ENCODE measurements around the gene LNX1. TPM values are rescaled to one million over a fixed set of nuclear protein-coding genes. Genes with fewer than 3 reads are reported as not detected.

The LNX1 gene
- total RNA-seq, 4 donors from 2014 or later = 18.4 to 55.3 (median 31.9) TPM

DNA sequence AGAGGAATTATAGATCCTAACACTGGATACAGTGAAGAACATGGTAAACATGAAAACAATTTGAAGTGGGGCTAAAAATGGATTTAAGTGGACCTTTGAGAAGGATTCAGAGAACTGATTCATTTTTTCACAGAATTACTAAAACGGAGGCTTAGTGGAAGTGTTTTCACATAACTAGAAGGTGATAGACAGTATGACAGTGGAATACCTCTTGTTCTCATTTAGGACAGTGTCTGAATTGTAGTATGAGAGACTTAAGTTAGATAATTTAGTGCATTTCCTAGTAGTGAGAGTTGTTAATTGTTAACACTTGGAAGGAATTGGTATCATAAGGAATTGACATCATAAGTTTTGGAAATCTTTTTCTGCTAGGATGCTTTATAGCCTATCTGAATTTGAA lies 149.7 kb downstream of the LNX1 start:
- no peak for TF ChIP-seq POLR2A (IDR thresholded peaks at IDR 0.05)
- TF ChIP-seq, protein P1, sequence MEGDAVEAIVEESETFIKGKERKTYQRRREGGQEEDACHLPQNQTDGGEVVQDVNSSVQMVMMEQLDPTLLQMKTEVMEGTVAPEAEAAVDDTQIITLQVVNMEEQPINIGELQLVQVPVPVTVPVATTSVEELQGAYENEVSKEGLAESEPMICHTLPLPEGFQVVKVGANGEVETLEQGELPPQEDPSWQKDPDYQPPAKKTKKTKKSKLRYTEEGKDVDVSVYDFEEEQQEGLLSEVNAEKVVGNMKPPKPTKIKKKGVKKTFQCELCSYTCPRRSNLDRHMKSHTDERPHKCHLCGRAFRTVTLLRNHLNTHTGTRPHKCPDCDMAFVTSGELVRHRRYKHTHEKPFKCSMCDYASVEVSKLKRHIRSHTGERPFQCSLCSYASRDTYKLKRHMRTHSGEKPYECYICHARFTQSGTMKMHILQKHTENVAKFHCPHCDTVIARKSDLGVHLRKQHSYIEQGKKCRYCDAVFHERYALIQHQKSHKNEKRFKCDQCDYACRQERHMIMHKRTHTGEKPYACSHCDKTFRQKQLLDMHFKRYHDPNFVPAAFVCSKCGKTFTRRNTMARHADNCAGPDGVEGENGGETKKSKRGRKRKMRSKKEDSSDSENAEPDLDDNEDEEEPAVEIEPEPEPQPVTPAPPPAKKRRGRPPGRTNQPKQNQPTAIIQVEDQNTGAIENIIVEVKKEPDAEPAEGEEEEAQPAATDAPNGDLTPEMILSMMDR (IDR thresholded peaks at IDR 0.05) = no peak
- H3K27me3 ChIP-seq = no peaks in the 10 kb centered on the region
- no peak for DNase-seq
- peaks cover 0 to 53% (median 0%) of the 10 kb centered on the region in 3 donors for H3K36me3 ChIP-seq
- no peaks in the 10 kb centered on the region for H3K4me1 ChIP-seq
- no peak overlapping the region for H3K27ac ChIP-seq
- no peaks in the 10 kb centered on the region for H3K9me3 ChIP-seq
- H3K4me3 ChIP-seq = no peak overlapping the region

DNA sequence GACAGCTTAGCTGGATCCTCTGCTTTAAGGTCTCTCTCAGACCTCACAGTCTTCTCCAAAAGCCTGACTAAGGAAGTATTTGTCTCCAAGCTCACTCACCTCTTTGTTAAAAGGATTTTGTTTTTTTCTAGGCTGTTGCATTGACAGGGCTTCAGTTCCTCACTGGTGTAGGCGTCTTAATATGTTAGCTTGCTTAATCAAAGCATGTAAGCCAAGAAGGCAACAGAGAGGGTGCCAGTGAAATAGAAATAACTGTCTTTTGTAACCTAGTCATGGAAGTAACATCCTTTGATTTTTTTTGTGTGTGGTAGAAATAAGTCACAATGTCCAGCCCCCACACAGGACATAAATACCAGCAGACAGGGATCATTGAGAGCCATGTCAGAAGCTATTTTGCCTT lies 155.0 kb downstream of the LNX1 start:
- Histone ChIP-seq H3K36me3 (peaks cover 0 to 27% (median 0%) of the 10 kb centered on the region in 3 donors), H3K27me3 (no peaks in the 10 kb centered on the region), H3K27ac (no peak overlapping the region), H3K4me3 (no peak overlapping the region), H3K9me3 (no peaks in the 10 kb centered on the region), H3K4me1 (no peaks in the 10 kb centered on the region)
- TF ChIP-seq, protein P1 (IDR thresholded peaks at IDR 0.05) = no peak
- no peak for TF ChIP-seq POLR2A (IDR thresholded peaks at IDR 0.05)
- DNase-seq = no peak

DNA sequence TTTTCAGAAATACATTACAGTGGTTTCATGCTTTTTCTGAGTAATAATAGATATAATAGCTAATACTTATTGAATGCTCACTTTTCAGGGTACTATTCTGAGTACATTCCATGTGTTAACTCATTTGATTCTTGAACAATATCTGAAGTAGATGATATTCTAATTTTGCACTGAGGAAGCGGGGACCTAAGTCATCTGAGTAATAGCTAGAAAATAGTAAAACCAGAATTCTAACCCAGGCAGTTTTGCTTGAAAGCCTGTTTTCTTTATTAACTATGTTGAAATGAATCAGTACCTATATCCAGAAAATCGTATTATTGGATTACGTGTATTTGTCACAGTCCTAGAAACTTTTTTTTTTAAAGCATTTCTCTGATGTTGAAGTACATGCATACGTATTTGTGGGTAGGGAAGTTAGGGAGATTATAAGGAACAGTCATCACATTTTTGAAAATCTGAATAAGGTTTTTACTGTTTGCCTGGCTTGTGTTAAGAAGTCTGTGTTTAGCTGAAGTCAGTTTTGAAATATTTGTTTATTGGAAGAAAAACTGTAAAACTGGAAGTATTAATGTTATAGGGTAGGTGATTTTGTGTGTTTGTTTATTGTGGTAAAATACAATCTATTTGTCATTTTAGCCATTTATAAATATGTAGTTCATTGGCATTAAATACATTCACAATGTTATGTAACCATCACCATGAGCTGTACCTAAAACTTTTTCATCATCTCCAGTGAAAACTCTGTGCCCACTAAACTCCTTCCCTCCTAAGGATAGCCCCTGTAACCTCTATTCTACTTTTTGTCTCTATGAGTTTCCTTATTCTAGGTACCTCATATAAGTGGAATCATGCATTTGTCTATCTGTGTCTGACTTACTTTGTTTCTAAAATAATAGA lies 158.5 kb downstream of the LNX1 start:
- no peaks in the 10 kb centered on the region for H3K9me3 ChIP-seq
- DNase-seq = no peak
- peaks cover 0 to 47% (median 0%) of the 10 kb centered on the region in 3 donors for H3K36me3 ChIP-seq
- H3K27ac ChIP-seq = no peak overlapping the region
- H3K4me1 ChIP-seq = no peaks in the 10 kb centered on the region
- H3K27me3 ChIP-seq = no peaks in the 10 kb centered on the region
- TF ChIP-seq POLR2A (IDR thresholded peaks at IDR 0.05) = no peak
- TF ChIP-seq, protein P1 (IDR thresholded peaks at IDR 0.05) = no peak
- H3K4me3 ChIP-seq = no peak overlapping the region

DNA sequence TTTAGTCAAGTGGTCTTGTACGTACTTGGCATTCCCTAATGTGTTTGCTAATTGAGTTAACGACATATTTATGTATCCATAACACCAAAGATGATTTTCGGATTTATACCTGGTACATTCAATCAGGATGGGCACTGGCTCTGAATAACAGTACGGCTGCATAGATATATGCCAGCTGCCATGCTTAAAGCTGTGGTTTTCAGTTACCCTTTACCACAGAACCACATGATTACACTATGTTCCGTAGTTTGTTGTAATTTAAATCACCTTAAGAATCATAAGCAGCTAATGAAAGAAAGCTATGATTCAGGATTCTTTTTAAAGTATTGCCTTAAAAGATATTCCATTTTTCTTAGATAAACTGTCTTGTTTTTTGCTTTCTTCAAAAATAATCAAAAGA lies 160.2 kb downstream of the LNX1 start:
- Histone ChIP-seq H3K4me1 (no peaks in the 10 kb centered on the region), H3K4me3 (no peak overlapping the region), H3K27ac (no peak overlapping the region), H3K9me3 (no peaks in the 10 kb centered on the region), H3K27me3 (no peaks in the 10 kb centered on the region), H3K36me3 (peaks cover 0 to 39% (median 0%) of the 10 kb centered on the region in 3 donors)
- no peak for DNase-seq
- TF ChIP-seq, protein P1 (IDR thresholded peaks at IDR 0.05) = no peak
- TF ChIP-seq POLR2A (IDR thresholded peaks at IDR 0.05) = no peak

DNA sequence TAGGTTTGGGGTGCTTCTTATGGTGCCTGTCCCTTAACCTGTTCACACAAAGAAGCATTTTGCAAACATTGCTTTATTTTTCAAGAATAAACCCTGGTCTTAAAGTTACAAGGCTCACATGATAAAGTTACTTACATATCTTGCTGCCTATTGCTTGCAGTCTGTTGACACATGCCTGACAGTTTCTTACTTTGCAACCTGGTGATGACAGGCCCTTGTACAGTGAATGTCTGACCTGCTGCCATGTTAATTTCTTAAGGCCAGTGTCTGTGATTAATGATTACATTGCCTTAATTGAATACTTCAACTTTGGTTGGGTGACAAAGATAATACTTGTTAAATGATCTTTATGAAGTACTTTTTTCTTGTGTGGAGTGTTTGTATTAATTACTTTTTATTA lies 163.9 kb downstream of the LNX1 start:
- no peak for DNase-seq
- H3K27ac ChIP-seq = no peak overlapping the region
- H3K36me3 ChIP-seq = peaks cover 0 to 42% (median 0%) of the 10 kb centered on the region in 3 donors
- H3K4me3 ChIP-seq = no peak overlapping the region
- H3K4me1 ChIP-seq = no peaks in the 10 kb centered on the region
- no peaks in the 10 kb centered on the region for H3K9me3 ChIP-seq
- TF ChIP-seq, protein P1 (IDR thresholded peaks at IDR 0.05) = no peak
- no peak for TF ChIP-seq POLR2A (IDR thresholded peaks at IDR 0.05)
- H3K27me3 ChIP-seq = no peaks in the 10 kb centered on the region
